ENCODE data around the gene ZNF502.
"Not testable (repeated sequence)": the region's sequence is repeated elsewhere in the genome, so short reads cannot be mapped to it uniquely, and the experiment has no call there.

The ZNF502 gene

GRCh38 chr3:44712455-44713075 is at the start of gene ZNF502:
ZNF502 (plus strand) TSS chr3:44712660; CDS start chr3:44720262, 7,602 bp downstream.
- no peaks in the 10 kb centered on the region for H3K36me3 Mint-ChIP-seq (ENCODE audit: low read depth)
- H3K9me3 Mint-ChIP-seq = peaks cover 87% of the 10 kb centered on the region
- peak; percentile 4 for DNase-seq
- no peak within 1 kb of the TSS for H3K27ac Mint-ChIP-seq
- peak within 1 kb of the TSS; percentile 75 for H3K4me3 Mint-ChIP-seq
- H3K27me3 Mint-ChIP-seq (ENCODE audit: low read depth, poor library complexity) = peaks cover 12% of the 10 kb centered on the region
- no peaks in the 10 kb centered on the region for H3K4me1 Mint-ChIP-seq
- TF ChIP-seq CTCF (IDR thresholded peaks at IDR 0.05) = no peak

DNA sequence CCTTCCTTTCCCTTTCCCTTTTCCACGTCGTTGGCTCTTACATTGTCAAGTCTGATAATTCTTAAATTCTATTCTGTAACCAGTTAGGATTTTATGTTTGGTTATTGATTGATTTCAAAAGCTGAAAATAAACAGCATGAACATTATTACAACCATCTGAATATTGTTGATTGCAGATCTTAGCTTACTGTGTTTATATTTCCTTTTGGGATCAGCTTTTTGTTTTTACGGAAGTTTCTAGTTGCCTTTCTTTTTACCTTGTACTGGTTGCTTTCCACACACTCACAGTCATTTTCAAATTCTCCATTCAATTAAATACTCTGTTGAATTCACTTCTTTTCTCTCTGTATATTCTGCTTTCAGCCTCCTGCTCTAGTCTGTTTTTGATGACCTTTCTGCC is 47.3 kb upstream of the ZNF502 start:
- TF ChIP-seq CTCF (IDR thresholded peaks at IDR 0.05) = no peak
- no peak for DNase-seq
- peaks cover 72% of the 10 kb centered on the region for H3K36me3 Mint-ChIP-seq (ENCODE audit: low read depth)
- no peak overlapping the region for H3K4me3 Mint-ChIP-seq
- no peaks in the 10 kb centered on the region for H3K27me3 Mint-ChIP-seq (ENCODE audit: low read depth, poor library complexity)
- H3K4me1 Mint-ChIP-seq = no peaks in the 10 kb centered on the region
- H3K9me3 Mint-ChIP-seq = peaks cover 40% of the 10 kb centered on the region
- no peak overlapping the region for H3K27ac Mint-ChIP-seq

GRCh38 chr3:44666346-44666745 is 46.1 kb upstream of the ZNF502 start:
- TF ChIP-seq CTCF (IDR thresholded peaks at IDR 0.05) = no peak
- no peak for DNase-seq
- Mint-ChIP-seq H3K4me1 (no peaks in the 10 kb centered on the region), H3K4me3 (no peak overlapping the region), H3K27ac (no peak overlapping the region), H3K27me3 (ENCODE audit: low read depth, poor library complexity) (no peaks in the 10 kb centered on the region), H3K36me3 (ENCODE audit: low read depth) (peaks cover 61% of the 10 kb centered on the region), H3K9me3 (peaks cover 34% of the 10 kb centered on the region)

GRCh38 chr3:44669760-44670159 is 42.7 kb upstream of the ZNF502 start:
- Mint-ChIP-seq H3K27ac (no peak overlapping the region), H3K9me3 (peaks cover 43% of the 10 kb centered on the region), H3K4me3 (no peak overlapping the region), H3K36me3 (ENCODE audit: low read depth) (peaks cover 45% of the 10 kb centered on the region), H3K4me1 (no peaks in the 10 kb centered on the region), H3K27me3 (ENCODE audit: low read depth, poor library complexity) (no peaks in the 10 kb centered on the region)
- DNase-seq = no peak
- TF ChIP-seq CTCF (IDR thresholded peaks at IDR 0.05) = no peak

DNA sequence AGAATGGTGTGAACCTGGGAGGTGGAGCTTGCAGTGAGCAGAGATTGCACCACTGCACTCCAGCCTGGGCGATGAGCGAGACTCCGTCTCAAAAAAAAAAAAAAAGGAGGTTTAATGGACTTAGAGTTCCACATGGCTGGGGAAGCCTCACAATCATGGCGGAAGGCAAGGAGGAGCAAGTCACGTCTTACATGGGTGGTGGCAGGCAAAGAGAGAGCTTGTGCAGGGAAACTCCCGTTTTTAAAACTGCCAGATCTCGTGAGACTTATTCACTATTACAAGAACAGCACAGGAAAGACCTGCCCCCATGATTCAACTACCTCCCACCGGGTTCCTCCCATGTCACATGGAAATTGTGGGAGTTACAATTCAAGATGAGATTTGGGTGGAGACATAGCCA is 39.0 kb upstream of the ZNF502 start:
- DNase-seq; H3K4me1 Mint-ChIP-seq; H3K27me3 Mint-ChIP-seq (ENCODE audit: low read depth, poor library complexity); H3K4me3 Mint-ChIP-seq; H3K27ac Mint-ChIP-seq: not testable (repeated sequence)
- Mint-ChIP-seq H3K36me3 (ENCODE audit: low read depth) (peaks cover 18% of the 10 kb centered on the region), H3K9me3 (peaks cover 38% of the 10 kb centered on the region)

- Mint-ChIP-seq H3K9me3 (peaks cover 38% of the 10 kb centered on the region), H3K36me3 (ENCODE audit: low read depth) (peaks cover 18% of the 10 kb centered on the region), H3K4me3 (no peak overlapping the region), H3K4me1 (no peaks in the 10 kb centered on the region), H3K27ac (no peak overlapping the region), H3K27me3 (ENCODE audit: low read depth, poor library complexity) (peaks cover 3% of the 10 kb centered on the region)
- no peak for TF ChIP-seq CTCF (IDR thresholded peaks at IDR 0.05)
- no peak for DNase-seq
Observed at GRCh38 chr3:44674211-44674610, 38.2 kb upstream of the ZNF502 start.

Data from nephron progenitor cell (in vitro differentiated cells).